H9 (cell line): ENCODE data around the gene CELF4. TPM values are rescaled to one million over a fixed set of nuclear protein-coding genes. Genes with fewer than 3 reads are reported as not detected.

Experiments used
- DNase-seq: peaks from one replicate; pipeline ENCODE4 v3.0.0-alpha.2; 2017
- H2AFZ ChIP-seq: one replicate; pipeline ENCODE4 v1.6.1; 2013; ENCODE audit warnings: mild to moderate bottlenecking, low read length, control low read depth, moderate library complexity
- H2AK5ac ChIP-seq: 2 replicates; pipeline ENCODE4 v1.6.1; 2013; ENCODE audit warnings: low read length, control low read depth, mixed read lengths; ENCODE audit not compliant: insufficient read length
- H2BK120ac ChIP-seq: one replicate; pipeline ENCODE4 v1.6.1; 2013; ENCODE audit warnings: low read depth, mild to moderate bottlenecking, low read length, control low read depth, inconsistent platforms; ENCODE audit not compliant: poor library complexity, severe bottlenecking
- H2BK12ac ChIP-seq: 2 replicates; pipeline ENCODE4 v1.6.1; 2013; ENCODE audit warnings: low read length, control low read depth, mixed read lengths, low read depth; ENCODE audit not compliant: insufficient read length
- H2BK15ac ChIP-seq: 2 replicates; pipeline ENCODE4 v1.6.1; 2013; ENCODE audit warnings: low read depth, low read length, control low read depth
- H2BK20ac ChIP-seq: one replicate; pipeline ENCODE4 v1.6.1; 2013; ENCODE audit warnings: low read depth, mild to moderate bottlenecking, low read length, control low read depth, inconsistent platforms; ENCODE audit not compliant: poor library complexity, severe bottlenecking
- H2BK5ac ChIP-seq: 2 replicates; pipeline ENCODE4 v1.6.1; 2013; ENCODE audit warnings: low read length, control low read depth, mixed read lengths; ENCODE audit not compliant: insufficient read length
- H3K14ac ChIP-seq: 2 replicates; pipeline ENCODE4 v1.6.1; 2013; ENCODE audit warnings: low read length, control low read depth; ENCODE audit not compliant: insufficient read depth
- H3K18ac ChIP-seq: 2 replicates; pipeline ENCODE4 v1.6.1; 2013; ENCODE audit warnings: low read depth, mild to moderate bottlenecking, mixed read lengths, low read length, control low read depth; ENCODE audit not compliant: insufficient read length
- H3K23ac ChIP-seq: 2 replicates; pipeline ENCODE4 v1.6.1; 2013; ENCODE audit warnings: low read length, control low read depth, mixed read lengths, low read depth; ENCODE audit not compliant: insufficient read length
- H3K23me2 ChIP-seq: 2 replicates; pipeline ENCODE4 v1.6.1; 2013; ENCODE audit warnings: low read depth, mild to moderate bottlenecking, mixed read lengths, low read length, control low read depth; ENCODE audit not compliant: insufficient read length, poor library complexity, severe bottlenecking
- H3K27ac ChIP-seq: 2 replicates; pipeline ENCODE4 v1.5.1; 2013; ENCODE audit warnings: low read length, control low read depth, mixed read lengths, low read depth; ENCODE audit not compliant: insufficient read length
- H3K27me3 ChIP-seq: 2 replicates; pipeline ENCODE4 v1.6.1; 2013; ENCODE audit warnings: low read length, control low read depth, inconsistent platforms; ENCODE audit not compliant: insufficient read depth
- H3K4ac ChIP-seq: 2 replicates; pipeline ENCODE4 v1.6.1; 2013; ENCODE audit warnings: low read depth, mild to moderate bottlenecking, control low read depth, inconsistent platforms, low read length, moderate library complexity
- H3K4me1 ChIP-seq: 2 replicates; pipeline ENCODE4 v1.6.1; 2013; ENCODE audit warnings: low read length, control low read depth, inconsistent platforms; ENCODE audit not compliant: insufficient read depth
- H3K4me2 ChIP-seq: 2 replicates; pipeline ENCODE4 v1.6.1; 2013; ENCODE audit warnings: low read length, control low read depth, mixed read lengths; ENCODE audit not compliant: insufficient read length, insufficient read depth
- H3K56ac ChIP-seq: 2 replicates; pipeline ENCODE4 v1.6.1; 2013; ENCODE audit warnings: low read depth, mild to moderate bottlenecking, mixed read lengths, low read length, control low read depth; ENCODE audit not compliant: insufficient read length
- H3K79me1 ChIP-seq: 2 replicates; pipeline ENCODE4 v1.6.1; 2013; ENCODE audit warnings: low read depth, mild to moderate bottlenecking, moderate library complexity, low read length, control low read depth, inconsistent platforms; ENCODE audit not compliant: insufficient read depth, poor library complexity, severe bottlenecking
- H3K79me2 ChIP-seq: 2 replicates; pipeline ENCODE4 v1.6.1; 2013; ENCODE audit warnings: low read length, control low read depth, inconsistent platforms; ENCODE audit not compliant: insufficient read depth
- H3K9ac ChIP-seq: 2 replicates; pipeline ENCODE4 v1.6.1; 2013; ENCODE audit warnings: low read length, control low read depth, mixed read lengths; ENCODE audit not compliant: insufficient read length; ENCODE audit errors: extremely low read depth
- H3K9me3 ChIP-seq: one replicate; pipeline ENCODE4 v1.6.1; 2013; ENCODE audit warnings: low read depth, low read length, inconsistent platforms; ENCODE audit not compliant: control insufficient read depth
- H3T11ph ChIP-seq: one replicate; pipeline ENCODE4 v1.6.1; 2013; ENCODE audit warnings: mild to moderate bottlenecking, low read length, control low read depth, inconsistent platforms
- H4K20me1 ChIP-seq: one replicate; pipeline ENCODE4 v1.6.1; 2013; ENCODE audit not compliant: control insufficient read depth, insufficient read length, insufficient read depth
- H4K5ac ChIP-seq: 2 replicates; pipeline ENCODE4 v1.6.1; 2013; ENCODE audit warnings: low read depth, mild to moderate bottlenecking, mixed read lengths, low read length, control low read depth; ENCODE audit not compliant: insufficient read length
- H4K8ac ChIP-seq: replicated peaks from 2 replicates; pipeline ENCODE4 v1.6.1; 2013; ENCODE audit warnings: low read length, control low read depth, mixed read lengths, low read depth; ENCODE audit not compliant: insufficient read length
- H4K91ac ChIP-seq: 2 replicates; pipeline ENCODE4 v1.6.1; 2013; ENCODE audit warnings: low read depth, mild to moderate bottlenecking, moderate library complexity, mixed read lengths, low read length, control low read depth; ENCODE audit not compliant: insufficient read length
- H3K27ac Mint-ChIP-seq, 3 experiments: 2 replicates in 2 of 3; 3 replicates in 1 of 3; pipeline ENCODE4 v1.8.0; 2020 to 2021; ENCODE audit warnings: mixed read lengths in 3 of 3, mild to moderate bottlenecking in 1 of 3, moderate library complexity in 1 of 3
- H3K27me3 Mint-ChIP-seq: 2 replicates; pipeline ENCODE4 v1.8.0; 2021; ENCODE audit warnings: low read depth, mild to moderate bottlenecking, moderate library complexity, mixed read lengths
- H3K36me3 Mint-ChIP-seq, 3 experiments: 2 replicates in 2 of 3; 3 replicates in 1 of 3; pipeline ENCODE4 v1.8.0; 2020 to 2021; ENCODE audit warnings: low read depth in 3 of 3, mixed read lengths in 3 of 3; ENCODE audit not compliant: insufficient read depth in 1 of 3
- H3K4me1 Mint-ChIP-seq, 2 experiments: 2 replicates each; pipeline ENCODE4 v1.8.0; 2020; ENCODE audit warnings: mixed read lengths in 2 of 2
- H3K4me3 Mint-ChIP-seq, 2 experiments: 2 replicates in 1 of 2; 3 replicates in 1 of 2; pipeline ENCODE4 v1.8.0; 2020 to 2021; ENCODE audit warnings: mild to moderate bottlenecking in 2 of 2, mixed read lengths in 2 of 2, moderate library complexity in 1 of 2
- H3K9me3 Mint-ChIP-seq, 2 experiments: 2 replicates in 1 of 2; 3 replicates in 1 of 2; pipeline ENCODE4 v1.8.0; 2020; ENCODE audit warnings: mild to moderate bottlenecking in 2 of 2, mixed read lengths in 2 of 2, moderate library complexity in 1 of 2
- CTCF ChIP-seq: fragments of 200-600 bp; sonication (generic); conservative IDR thresholded peaks from 3 replicates; pipeline ENCODE4 v1.8.0; 2021; ENCODE audit warnings: antibody characterized with exemption, mild to moderate bottlenecking
- WGBS: extraction: QIAGEN DNeasy Blood & Tissue Kit; methylation state at CpG from one replicate; pipeline ENCODE4 v1.1.7; 2013; ENCODE audit warnings: missing lambda C conversion rate, low lambda C conversion rate, mixed read lengths; ENCODE audit not compliant: insufficient read length; ENCODE audit errors: extremely low coverage; 5-methylcytosine and 5-hydroxymethylcytosine counted together
- total RNA-seq: library from RNA; stranded (reverse); gene quantifications from 2 replicates; pipeline ENCODE4 v1.2.1, GENCODE V29; 2021

Gene CELF4
- total RNA-seq, 1 experiment from 2014 or later = 1.1 TPM

- peaks cover 4% of the 10 kb centered on the region for H3K23me2 ChIP-seq
- H3K4me2 ChIP-seq = no peak overlapping the region
- H2BK20ac ChIP-seq = no peak overlapping the region
- H4K20me1 ChIP-seq = no peaks in the 10 kb centered on the region
- H3K9ac ChIP-seq = no peak overlapping the region
- TF ChIP-seq CTCF = no peak
- H2AK5ac ChIP-seq = no peak overlapping the region
- H2AFZ ChIP-seq = no peak overlapping the region
- H3K27me3 ChIP-seq = no peaks in the 10 kb centered on the region; the same call in 1 of the 2 replicates
- no peak for DNase-seq
- Mint-ChIP-seq H3K4me3 (no peak overlapping the region), H3K27ac (no peak overlapping the region), H3K36me3 (no peaks in the 10 kb centered on the region), H3K4me1 (peaks cover 31 to 47% of the 10 kb centered on the region in 2 experiments), H3K27me3 (peaks cover 32% of the 10 kb centered on the region), H3K9me3 (no peaks in the 10 kb centered on the region)
- H2BK12ac ChIP-seq = no peak overlapping the region
- H2BK15ac ChIP-seq = no peak overlapping the region
- peaks cover 3% of the 10 kb centered on the region; the same call in 1 of the 2 replicates for H3K4me1 ChIP-seq
- H3T11ph ChIP-seq = no peak overlapping the region
- no CpG with 5 or more reads among the region's 9 CpGs for WGBS
- no peak overlapping the region for H3K18ac ChIP-seq
- H3K14ac ChIP-seq = peak overlapping the region; percentile 39; the same call in 1 of the 2 replicates
- no peak overlapping the region for H3K56ac ChIP-seq
- no peaks in the 10 kb centered on the region for H3K79me1 ChIP-seq
- H2BK120ac ChIP-seq = no peak overlapping the region
- no peak overlapping the region for H3K23ac ChIP-seq
- no peak overlapping the region for H4K91ac ChIP-seq
- no peak overlapping the region for H2BK5ac ChIP-seq
- no peak overlapping the region for H4K5ac ChIP-seq
- no peaks in the 10 kb centered on the region for H3K79me2 ChIP-seq
- H3K9me3 ChIP-seq = no peaks in the 10 kb centered on the region
- no peak overlapping the region for H3K27ac ChIP-seq
- no peak overlapping the region for H3K4ac ChIP-seq
- no peak overlapping the region for H4K8ac ChIP-seq
Observed at GRCh38 chr18:37534627-37535026, 31.0 kb downstream of the CELF4 start.
